HG03342 (cell line): ENCODE measurements around the gene VAC14.
"Not testable (repeated sequence)": the region's sequence is repeated elsewhere in the genome, so short reads cannot be mapped to it uniquely, and the experiment has no call there.

Experiments
- ATAC-seq: cut with Tn5 transposase; IDR thresholded peaks from one replicate; pipeline ENCODE4 v1.9.1; 2021; ENCODE audit warnings: mild to moderate bottlenecking, moderate library complexity; ENCODE audit not compliant: unreplicated experiment

VAC14 gene

GRCh38 chr16:70800781-70801480 is at the start of gene VAC14:
Gene VAC14 (minus strand): TSS chr16:70801158. CDS start chr16:70800900, 258 bp downstream.
- peak; percentile 95 for ATAC-seq

- ATAC-seq = not testable (repeated sequence)
Measured at GRCh38 chr16:70823498-70824118, 22.6 kb upstream of the VAC14 start.

- not testable (repeated sequence) for ATAC-seq
Measured at GRCh38 chr16:70822734-70823133, 21.8 kb upstream of the VAC14 start.

- not testable (repeated sequence) for ATAC-seq
Measured at GRCh38 chr16:70818088-70818487, 17.1 kb upstream of the VAC14 start.

GRCh38 chr16:70809392-70810060 is 8.6 kb upstream of the VAC14 start:
- ATAC-seq = peak; percentile 72

GRCh38 chr16:70808371-70808770 is 7.4 kb upstream of the VAC14 start:
- ATAC-seq = no peak

- ATAC-seq = no peak
Measured at GRCh38 chr16:70805787-70806186, 4.8 kb upstream of the VAC14 start.

GRCh38 chr16:70805380-70805779 is 4.4 kb upstream of the VAC14 start:
- ATAC-seq = no peak

- ATAC-seq = no peak
Measured at GRCh38 chr16:70804734-70805169, 3.8 kb upstream of the VAC14 start.

GRCh38 chr16:70804153-70804733 is 3.3 kb upstream of the VAC14 start:
- ATAC-seq = no peak

- ATAC-seq = no peak
Measured at GRCh38 chr16:70803319-70803718, 2.4 kb upstream of the VAC14 start.

- no peak for ATAC-seq
Measured at GRCh38 chr16:70801611-70802010, 653 bp upstream of the VAC14 start.

GRCh38 chr16:70800311-70800710 is 647 bp downstream of the VAC14 start:
- ATAC-seq = no peak

GRCh38 chr16:70796301-70796700 is 4.7 kb downstream of the VAC14 start:
- no peak for ATAC-seq

- ATAC-seq = no peak
Measured at GRCh38 chr16:70795296-70795912, 5.6 kb downstream of the VAC14 start.

- peak; percentile 64 for ATAC-seq
Measured at GRCh38 chr16:70793851-70794502, 7.0 kb downstream of the VAC14 start.

- no peak for ATAC-seq
Measured at GRCh38 chr16:70790815-70791214, 10.1 kb downstream of the VAC14 start.

GRCh38 chr16:70789595-70790447 is 11.1 kb downstream of the VAC14 start:
- ATAC-seq = no peak

- ATAC-seq = no peak
Measured at GRCh38 chr16:70788668-70789594, 12.0 kb downstream of the VAC14 start.
